GM13976 (cell line): ENCODE data around the gene SATB1.

Experiments
- DNase-seq: peaks from one replicate; pipeline ENCODE4 v3.0.0; 2012; ENCODE audit warnings: low spot score
- CTCF ChIP-seq: IDR thresholded peaks from 2 replicates; pipeline ENCODE4 v1.5.1; 2012; ENCODE audit warnings: borderline replicate concordance, mild to moderate bottlenecking; ENCODE audit not compliant: insufficient read depth; ENCODE audit errors: extremely low read depth, missing control alignments, control extremely low read depth
- in situ Hi-C: fragments of 300-500 bp; cut with MboI; formaldehyde crosslinking; loops from one replicate; pipeline ENCODE4 v1.12.0; 2022; ENCODE audit warnings: low sequenced_read_pairs, mixed read lengths, inconsistent platforms; ENCODE audit not compliant: unreplicated experiment

SATB1 gene

GRCh38 chr3:18446149-18446825 is 21.1 kb upstream of the SATB1 start:
- in situ Hi-C loops = no loop called here
- no peak for TF ChIP-seq CTCF
- DNase-seq = no peak

DNA sequence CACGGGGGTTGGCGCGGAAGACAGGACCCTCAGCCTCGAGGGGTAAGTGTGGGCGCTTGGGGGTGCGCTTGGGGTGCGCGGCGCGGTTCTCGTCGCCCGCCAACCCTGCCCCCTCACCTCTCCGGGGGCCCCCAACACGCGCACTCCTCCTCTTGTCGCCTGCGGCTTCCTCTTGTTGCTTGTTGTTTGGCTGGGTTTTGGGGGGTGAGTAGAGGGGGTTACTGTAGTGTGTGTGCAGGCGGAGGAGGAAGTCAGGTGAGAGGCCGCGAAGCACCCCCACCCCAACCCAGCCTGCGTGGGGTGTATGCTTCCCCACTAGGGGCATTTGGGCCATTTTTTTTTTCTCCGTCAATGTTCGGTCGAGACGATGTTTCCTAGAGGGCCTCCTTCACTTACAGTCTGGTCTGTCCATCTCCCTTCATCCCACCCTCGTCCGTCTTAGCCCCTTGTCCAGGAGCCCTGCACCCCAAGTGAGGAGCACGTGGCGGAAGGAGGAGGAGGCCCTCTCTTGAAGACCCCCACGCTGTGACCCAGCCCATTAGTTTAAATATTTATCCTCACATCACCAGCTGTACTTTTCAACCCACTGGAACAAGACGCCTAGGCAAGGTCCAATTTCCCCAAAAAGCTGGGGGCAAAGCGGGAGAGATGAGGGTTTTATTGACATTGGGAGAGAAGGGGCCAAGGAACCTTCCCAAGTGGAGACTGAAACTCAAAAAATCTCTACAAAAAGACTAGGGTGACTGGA is 20.4 kb upstream of the SATB1 start:
- DNase-seq = peak; percentile 22
- TF ChIP-seq CTCF = no peak
- in situ Hi-C loops = no loop called here

GRCh38 chr3:18444595-18445400 is 19.7 kb upstream of the SATB1 start:
- in situ Hi-C loops = no loop called here
- peak; percentile 84 for DNase-seq
- TF ChIP-seq CTCF = peak; percentile 23

- in situ Hi-C loops = no loop called here
- no peak for TF ChIP-seq CTCF
- peak; percentile 31 for DNase-seq
These were observed 18.8 kb upstream of the SATB1 start for GRCh38 chr3:18443665-18444594.

- in situ Hi-C loops = no loop called here
- TF ChIP-seq CTCF = no peak
- peak; percentile 10 for DNase-seq
These were observed 17.9 kb upstream of the SATB1 start for GRCh38 chr3:18442756-18443664.
